Measurements from ENCODE around the gene ACTN4.

The ACTN4 gene

GRCh38 chr19:38727868-38728660 lies 80.6 kb downstream of the ACTN4 start:
- DNase-seq, result no peak

- no peak for DNase-seq
Observed at GRCh38 chr19:38728752-38729541, 81.5 kb downstream of the ACTN4 start.

- DNase-seq, result peak; percentile 23
Observed at GRCh38 chr19:38729653-38730469, 82.4 kb downstream of the ACTN4 start.

- no peak for DNase-seq
Observed at GRCh38 chr19:38730470-38730730, 83.0 kb downstream of the ACTN4 start.

- no peak for DNase-seq
Observed at GRCh38 chr19:38730731-38731589, 83.5 kb downstream of the ACTN4 start.

- DNase-seq, result no peak
Observed at GRCh38 chr19:38731654-38732301, 84.3 kb downstream of the ACTN4 start.

GRCh38 chr19:38733241-38733492 lies 85.7 kb downstream of the ACTN4 start:
- DNase-seq, result no peak

GRCh38 chr19:38733493-38734175 lies 86.2 kb downstream of the ACTN4 start:
- no peak for DNase-seq

GRCh38 chr19:38734176-38734425 lies 86.7 kb downstream of the ACTN4 start:
- no peak for DNase-seq

- no peak for DNase-seq
Observed at GRCh38 chr19:38734426-38735256, 87.2 kb downstream of the ACTN4 start.

- peak; percentile 22 for DNase-seq
Observed at GRCh38 chr19:38735257-38735686, 87.8 kb downstream of the ACTN4 start.

- DNase-seq, result no peak
Observed at GRCh38 chr19:38736036-38736412, 88.6 kb downstream of the ACTN4 start.

GRCh38 chr19:38736413-38737280 lies 89.2 kb downstream of the ACTN4 start:
- DNase-seq, result peak; percentile 77

- no peak for DNase-seq
Observed at GRCh38 chr19:38737281-38737865, 89.9 kb downstream of the ACTN4 start.

- no peak for DNase-seq
Observed at GRCh38 chr19:38737921-38738737, 90.7 kb downstream of the ACTN4 start.

GRCh38 chr19:38739440-38740256 lies 92.2 kb downstream of the ACTN4 start:
- no peak for DNase-seq

- DNase-seq, result no peak
Observed at GRCh38 chr19:38740257-38740592, 92.8 kb downstream of the ACTN4 start.

- DNase-seq, result no peak
Observed at GRCh38 chr19:38740932-38741331, 93.5 kb downstream of the ACTN4 start.
